Measurements from ENCODE around the gene SERPINA3.

DNA sequence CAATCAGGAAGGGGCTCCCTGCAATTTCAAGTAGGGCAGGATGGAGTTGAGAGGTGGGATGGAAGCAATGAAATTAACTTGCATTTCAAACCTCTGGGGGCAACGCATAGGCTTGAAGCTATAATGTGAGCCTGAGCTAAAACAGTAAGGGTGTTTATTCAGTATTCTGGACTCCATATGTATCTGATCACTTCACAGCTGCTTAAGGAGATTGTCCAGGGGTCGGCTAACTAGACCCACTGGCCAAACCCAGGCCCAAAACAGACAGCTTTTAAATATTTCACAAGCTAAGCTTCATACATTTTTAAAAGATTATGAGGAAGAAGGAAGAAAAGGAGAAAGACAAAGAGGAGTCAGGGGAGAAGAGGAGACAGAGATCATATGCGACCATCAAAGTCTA lies 6.8 kb upstream of the SERPINA3 start:
- TF ChIP-seq POLR2A (IDR thresholded peaks at IDR 0.05; ENCODE audit: low read depth, low read length) (no peak), TAF1 (IDR thresholded peaks at IDR 0.05; ENCODE audit: low read depth, low read length) (no peak)
